ENCODE data around the gene PIK3R3. TPM values are rescaled to one million over a fixed set of nuclear protein-coding genes. Genes with fewer than 3 reads are reported as not detected.

Gene PIK3R3
- total RNA-seq, 1 donor from 2014 or later = 3.6 TPM

GRCh38 chr1:46087891-46088290 lies 44.5 kb downstream of the PIK3R3 start:
- no peak for DNase-seq (ENCODE audit: low spot score)
- Mint-ChIP-seq H3K4me1 (ENCODE audit: low read depth) (no peaks in the 10 kb centered on the region), H3K4me3 (no peak overlapping the region), H3K27ac (no peak overlapping the region), H3K27me3 (ENCODE audit: insufficient read depth) (peaks cover 11% of the 10 kb centered on the region), H3K9me3 (no peaks in the 10 kb centered on the region), H3K36me3 (ENCODE audit: low read depth) (no peaks in the 10 kb centered on the region)
- intact Hi-C loops (cut with micrococcal nuclease) = no loop called here

- Mint-ChIP-seq H3K9me3 (no peaks in the 10 kb centered on the region), H3K36me3 (ENCODE audit: low read depth) (no peaks in the 10 kb centered on the region), H3K4me1 (ENCODE audit: low read depth) (no peaks in the 10 kb centered on the region), H3K27ac (no peak overlapping the region), H3K27me3 (ENCODE audit: insufficient read depth) (peaks cover 13% of the 10 kb centered on the region), H3K4me3 (no peak overlapping the region)
- no peak for DNase-seq (ENCODE audit: low spot score)
- intact Hi-C loops (cut with micrococcal nuclease) = no loop called here
These were observed 45.9 kb downstream of the PIK3R3 start for GRCh38 chr1:46086576-46086975.

GRCh38 chr1:46084553-46085451 lies 47.6 kb downstream of the PIK3R3 start:
- Mint-ChIP-seq H3K36me3 (ENCODE audit: low read depth) (no peaks in the 10 kb centered on the region), H3K4me3 (no peak overlapping the region), H3K9me3 (no peaks in the 10 kb centered on the region), H3K27me3 (ENCODE audit: insufficient read depth) (peaks cover 15% of the 10 kb centered on the region), H3K4me1 (ENCODE audit: low read depth) (no peaks in the 10 kb centered on the region), H3K27ac (no peak overlapping the region)
- DNase-seq (ENCODE audit: low spot score) = no peak
- intact Hi-C loops (cut with micrococcal nuclease) = no loop called here

- Mint-ChIP-seq H3K4me1 (ENCODE audit: low read depth) (no peaks in the 10 kb centered on the region), H3K4me3 (no peak overlapping the region), H3K27ac (no peak overlapping the region), H3K36me3 (ENCODE audit: low read depth) (no peaks in the 10 kb centered on the region), H3K9me3 (no peaks in the 10 kb centered on the region), H3K27me3 (ENCODE audit: insufficient read depth) (peaks cover 16% of the 10 kb centered on the region)
- intact Hi-C loops (cut with micrococcal nuclease) = no loop called here
- DNase-seq (ENCODE audit: low spot score) = no peak
These were observed 48.9 kb downstream of the PIK3R3 start for GRCh38 chr1:46083579-46083978.

- no peaks in the 10 kb centered on the region for H3K9me3 Mint-ChIP-seq
- H3K36me3 Mint-ChIP-seq (ENCODE audit: low read depth) = no peaks in the 10 kb centered on the region
- H3K4me1 Mint-ChIP-seq (ENCODE audit: low read depth) = no peaks in the 10 kb centered on the region
- H3K27me3 Mint-ChIP-seq (ENCODE audit: insufficient read depth) = peaks cover 16% of the 10 kb centered on the region
- H3K4me3 Mint-ChIP-seq = no peak overlapping the region
- H3K27ac Mint-ChIP-seq = no peak overlapping the region
- DNase-seq (ENCODE audit: low spot score) = no peak
- intact Hi-C loops (cut with micrococcal nuclease) = no loop called here
These were observed 50.8 kb downstream of the PIK3R3 start for GRCh38 chr1:46081619-46082018.

GRCh38 chr1:46081206-46081605 lies 51.2 kb downstream of the PIK3R3 start:
- no peaks in the 10 kb centered on the region for H3K36me3 Mint-ChIP-seq (ENCODE audit: low read depth)
- intact Hi-C loops (cut with micrococcal nuclease) = no loop called here
- H3K4me1 Mint-ChIP-seq (ENCODE audit: low read depth) = no peaks in the 10 kb centered on the region
- no peak overlapping the region for H3K4me3 Mint-ChIP-seq
- DNase-seq (ENCODE audit: low spot score) = no peak
- H3K27me3 Mint-ChIP-seq (ENCODE audit: insufficient read depth) = peaks cover 16% of the 10 kb centered on the region
- H3K9me3 Mint-ChIP-seq = no peaks in the 10 kb centered on the region
- H3K27ac Mint-ChIP-seq = no peak overlapping the region

- no peaks in the 10 kb centered on the region for H3K4me1 Mint-ChIP-seq (ENCODE audit: low read depth)
These were observed 52.2 kb downstream of the PIK3R3 start for GRCh38 chr1:46080257-46080656.

GRCh38 chr1:46077644-46078043 lies 54.8 kb downstream of the PIK3R3 start:
- Mint-ChIP-seq H3K27ac (no peak overlapping the region), H3K36me3 (ENCODE audit: low read depth) (no peaks in the 10 kb centered on the region), H3K4me1 (ENCODE audit: low read depth) (no peaks in the 10 kb centered on the region), H3K4me3 (no peak overlapping the region), H3K9me3 (no peaks in the 10 kb centered on the region), H3K27me3 (ENCODE audit: insufficient read depth) (peaks cover 12% of the 10 kb centered on the region)
- intact Hi-C loops (cut with micrococcal nuclease) = no loop called here
- DNase-seq (ENCODE audit: low spot score) = no peak

More at GRCh38 chr1:46080257-46080656, 52.2 kb downstream of the PIK3R3 start:
- Mint-ChIP-seq H3K9me3 (no peaks in the 10 kb centered on the region), H3K27me3 (ENCODE audit: insufficient read depth) (peaks cover 12% of the 10 kb centered on the region), H3K27ac (no peak overlapping the region), H3K36me3 (ENCODE audit: low read depth) (no peaks in the 10 kb centered on the region), H3K4me3 (no peak overlapping the region)
- no peak for DNase-seq (ENCODE audit: low spot score)
- intact Hi-C loops (cut with micrococcal nuclease) = no loop called here

GRCh38 chr1:46076343-46076742 lies 56.1 kb downstream of the PIK3R3 start:
- H3K4me1 Mint-ChIP-seq (ENCODE audit: low read depth) = no peaks in the 10 kb centered on the region
- intact Hi-C loops (cut with micrococcal nuclease) = no loop called here
- peaks cover 5% of the 10 kb centered on the region for H3K27me3 Mint-ChIP-seq (ENCODE audit: insufficient read depth)
- no peak overlapping the region for H3K27ac Mint-ChIP-seq
- DNase-seq (ENCODE audit: low spot score) = no peak
- no peaks in the 10 kb centered on the region for H3K9me3 Mint-ChIP-seq
- no peak overlapping the region for H3K4me3 Mint-ChIP-seq
- no peaks in the 10 kb centered on the region for H3K36me3 Mint-ChIP-seq (ENCODE audit: low read depth)

GRCh38 chr1:46072975-46073374 lies 59.5 kb downstream of the PIK3R3 start:
- intact Hi-C loops (cut with micrococcal nuclease) = no loop called here
- Mint-ChIP-seq H3K36me3 (ENCODE audit: low read depth) (no peaks in the 10 kb centered on the region), H3K27me3 (ENCODE audit: insufficient read depth) (no peaks in the 10 kb centered on the region), H3K9me3 (no peaks in the 10 kb centered on the region), H3K27ac (no peak overlapping the region), H3K4me3 (no peak overlapping the region), H3K4me1 (ENCODE audit: low read depth) (no peaks in the 10 kb centered on the region)
- no peak for DNase-seq (ENCODE audit: low spot score)

GRCh38 chr1:46070164-46070814 lies 62.1 kb downstream of the PIK3R3 start:
- intact Hi-C loops (cut with micrococcal nuclease) = no loop called here
- no peak for DNase-seq (ENCODE audit: low spot score)
- no peak overlapping the region for H3K27ac Mint-ChIP-seq
- no peaks in the 10 kb centered on the region for H3K9me3 Mint-ChIP-seq
- no peaks in the 10 kb centered on the region for H3K27me3 Mint-ChIP-seq (ENCODE audit: insufficient read depth)
- H3K4me1 Mint-ChIP-seq (ENCODE audit: low read depth) = peaks cover 5% of the 10 kb centered on the region
- H3K36me3 Mint-ChIP-seq (ENCODE audit: low read depth) = no peaks in the 10 kb centered on the region
- H3K4me3 Mint-ChIP-seq = no peak overlapping the region

- no peaks in the 10 kb centered on the region for H3K9me3 Mint-ChIP-seq
- no peaks in the 10 kb centered on the region for H3K27me3 Mint-ChIP-seq (ENCODE audit: insufficient read depth)
- no peak overlapping the region for H3K4me3 Mint-ChIP-seq
- H3K36me3 Mint-ChIP-seq (ENCODE audit: low read depth) = no peaks in the 10 kb centered on the region
- DNase-seq (ENCODE audit: low spot score) = no peak
- H3K27ac Mint-ChIP-seq = no peak overlapping the region
- H3K4me1 Mint-ChIP-seq (ENCODE audit: low read depth) = peaks cover 16% of the 10 kb centered on the region
- intact Hi-C loops (cut with micrococcal nuclease) = no loop called here
These were observed 63.9 kb downstream of the PIK3R3 start for GRCh38 chr1:46068525-46068924.

GRCh38 chr1:46067652-46068051 lies 64.8 kb downstream of the PIK3R3 start:
- H3K27me3 Mint-ChIP-seq (ENCODE audit: insufficient read depth) = no peaks in the 10 kb centered on the region
- no peaks in the 10 kb centered on the region for H3K36me3 Mint-ChIP-seq (ENCODE audit: low read depth)
- H3K27ac Mint-ChIP-seq = no peak overlapping the region
- peaks cover 25% of the 10 kb centered on the region for H3K4me1 Mint-ChIP-seq (ENCODE audit: low read depth)
- no peaks in the 10 kb centered on the region for H3K9me3 Mint-ChIP-seq
- DNase-seq (ENCODE audit: low spot score) = no peak
- intact Hi-C loops (cut with micrococcal nuclease) = no loop called here
- no peak overlapping the region for H3K4me3 Mint-ChIP-seq
